H1 (cell line): Measurements from ENCODE around the gene MAP2K7. TPM values are rescaled to one million over a fixed set of nuclear protein-coding genes. Genes with fewer than 3 reads are reported as not detected.

Experiments used
- CTCF ChIA-PET: fragments of 300-600 bp; sonication (Branson Sonifier 250); formaldehyde crosslinking; loops from one replicate; lab custom pipeline; 2021; ENCODE audit not compliant: partially characterized antibody; lab: Charles Lee
- POLR2A ChIA-PET: fragments of 300-600 bp; sonication (Branson Sonifier 250); formaldehyde crosslinking; loops from one replicate; lab custom pipeline; 2021; ENCODE audit warnings: inconsistent platforms; ENCODE audit not compliant: partially characterized antibody; lab: Charles Lee
- DNase-seq, 2 experiments: peaks; one replicate each; pipeline versions ENCODE4 v3.0.0 to v3.0.0-alpha.2; 2010 to 2022; ENCODE audit warnings: low spot score in 2 of 2, low read depth in 1 of 2, mixed read lengths in 1 of 2
- FAIRE-seq: peaks from 2 replicates; lab custom pipeline; 2011; peaks lifted over from hg19 to GRCh38; lab: Jason Lieb, UNC
- H2AFZ ChIP-seq: 2 replicates; pipeline ENCODE4 v1.8.1; 2012; ENCODE audit warnings: low read length, inconsistent platforms
- H2AK5ac ChIP-seq: 2 replicates; pipeline ENCODE4 v1.6.1; 2013; ENCODE audit warnings: low read depth, low read length
- H2BK120ac ChIP-seq: replicated peaks from 2 replicates; pipeline ENCODE3; 2013; ENCODE audit warnings: low read depth, low read length, inconsistent platforms
- H2BK12ac ChIP-seq: 2 replicates; pipeline ENCODE4 v1.6.1; 2013; ENCODE audit warnings: low read depth, low read length
- H2BK15ac ChIP-seq: 2 replicates; pipeline ENCODE4 v1.6.1; 2013; ENCODE audit warnings: low read length
- H2BK20ac ChIP-seq: 2 replicates; pipeline ENCODE4 v1.6.1; 2013; ENCODE audit warnings: low read length
- H2BK5ac ChIP-seq: 2 replicates; pipeline ENCODE4 v1.6.1; 2013; ENCODE audit warnings: low read depth, low read length
- H3K14ac ChIP-seq: 2 replicates; pipeline ENCODE4 v1.6.1; 2013; ENCODE audit warnings: inconsistent platforms; ENCODE audit not compliant: insufficient read length
- H3K18ac ChIP-seq: 2 replicates; pipeline ENCODE4 v1.6.1; 2013; ENCODE audit warnings: low read length; ENCODE audit errors: extremely low read depth
- H3K23ac ChIP-seq: 2 replicates; pipeline ENCODE4 v1.6.1; 2013; ENCODE audit warnings: inconsistent platforms; ENCODE audit not compliant: insufficient read length
- H3K23me2 ChIP-seq: 2 replicates; pipeline ENCODE4 v1.6.1; 2013; ENCODE audit warnings: low read depth, low read length
- H3K27ac ChIP-seq: 2 replicates; pipeline ENCODE4 v1.6.1; 2011; ENCODE audit warnings: low read depth, low read length, inconsistent platforms
- H3K27me3 ChIP-seq, 4 experiments: replicated peaks in 1 of 4; 1 replicate in 1 of 4; 2 replicates in 3 of 4; pipeline versions ENCODE4 v1.6.1 to v1.8.1; 2011 to 2013; ENCODE audit warnings: low read length in 3 of 4, mild to moderate bottlenecking in 3 of 4, inconsistent platforms in 2 of 4, mixed read lengths in 2 of 4, moderate library complexity in 1 of 4; ENCODE audit not compliant: control insufficient read depth in 3 of 4, insufficient read depth in 3 of 4; ENCODE audit errors: extremely low read depth in 1 of 4
- H3K36me3 ChIP-seq, 4 experiments: 2 replicates each; pipeline versions ENCODE4 v1.6.1 to v1.8.1; 2011 to 2013; ENCODE audit warnings: mild to moderate bottlenecking in 4 of 4, low read length in 3 of 4, moderate library complexity in 2 of 4, control low read depth in 1 of 4, inconsistent platforms in 1 of 4; ENCODE audit not compliant: insufficient read depth in 4 of 4, control insufficient read depth in 2 of 4
- H3K4ac ChIP-seq: replicated peaks from 2 replicates; pipeline ENCODE3; 2013; ENCODE audit warnings: low read length, low read depth, mixed read lengths, inconsistent platforms; ENCODE audit not compliant: insufficient read length
- H3K4me1 ChIP-seq, 4 experiments: replicated peaks in 1 of 4; 1 replicate in 1 of 4; 2 replicates in 3 of 4; pipeline versions ENCODE4 v1.6.1 to v1.8.1; 2011 to 2013; ENCODE audit warnings: low read length in 3 of 4, inconsistent platforms in 2 of 4, mixed read lengths in 1 of 4; ENCODE audit not compliant: insufficient read depth in 4 of 4, control insufficient read depth in 3 of 4
- H3K4me2 ChIP-seq, 2 experiments: 2 replicates each; pipeline versions ENCODE4 v1.6.1 to v1.8.1; 2011 to 2013; ENCODE audit warnings: low read depth in 2 of 2, low read length in 2 of 2, control low read depth in 1 of 2, inconsistent platforms in 1 of 2, mild to moderate bottlenecking in 1 of 2; ENCODE audit not compliant: insufficient read depth in 1 of 2
- H3K4me3 ChIP-seq, 4 experiments: fragments of 200-600, 300-600 bp in 1 of 4; sonication (generic), shearing (Covaris generic), sonication (Bioruptor Twin) in 1 of 4; 2 replicates each; pipeline versions ENCODE4 v1.5.1 to v1.8.1; 2011 to 2016; ENCODE audit warnings: low read length in 4 of 4, low read depth in 3 of 4, control low read depth in 2 of 4, inconsistent platforms in 2 of 4, mild to moderate bottlenecking in 2 of 4, mixed read lengths in 1 of 4, moderate library complexity in 1 of 4; ENCODE audit not compliant: insufficient read depth in 2 of 4; ENCODE audit errors: extremely low read depth in 1 of 4
- H3K56ac ChIP-seq: replicated peaks from 2 replicates; pipeline ENCODE3; 2013; ENCODE audit warnings: low read depth, mild to moderate bottlenecking, mixed read lengths, low read length, inconsistent platforms; ENCODE audit not compliant: insufficient read length
- H3K79me1 ChIP-seq: 2 replicates; pipeline ENCODE4 v1.6.1; 2013; ENCODE audit warnings: low read depth, low read length, control low read depth
- H3K79me2 ChIP-seq, 2 experiments: 2 replicates each; pipeline versions ENCODE4 v1.6.1 to v1.8.1; 2012 to 2013; ENCODE audit warnings: low read length in 2 of 2, mild to moderate bottlenecking in 2 of 2, inconsistent platforms in 1 of 2; ENCODE audit not compliant: insufficient read depth in 2 of 2, control insufficient read depth in 1 of 2
- H3K9ac ChIP-seq, 4 experiments: replicated peaks in 1 of 4; 1 replicate in 1 of 4; 2 replicates in 3 of 4; pipeline versions ENCODE4 v1.6.1 to v1.8.1; 2011 to 2013; ENCODE audit warnings: low read depth in 3 of 4, low read length in 3 of 4, control low read depth in 2 of 4, mild to moderate bottlenecking in 2 of 4, moderate library complexity in 2 of 4, inconsistent platforms in 1 of 4; ENCODE audit errors: extremely low read depth in 1 of 4
- H3K9me3 ChIP-seq, 2 experiments: 2 replicates each; pipeline versions ENCODE4 v1.6.1 to v1.8.1; 2012 to 2013; ENCODE audit warnings: mild to moderate bottlenecking in 2 of 2, moderate library complexity in 2 of 2, control low read depth in 1 of 2, inconsistent platforms in 1 of 2, low read depth in 1 of 2, low read length in 1 of 2, mixed read lengths in 1 of 2; ENCODE audit not compliant: insufficient read depth in 2 of 2
- H4K20me1 ChIP-seq, 2 experiments: replicated peaks in 1 of 2; 2 replicates each; pipeline versions ENCODE3 to v1.8.1; 2011 to 2013; ENCODE audit warnings: inconsistent platforms in 2 of 2, low read length in 2 of 2, mild to moderate bottlenecking in 1 of 2; ENCODE audit not compliant: insufficient read depth in 2 of 2, control insufficient read depth in 1 of 2
- H4K5ac ChIP-seq: 2 replicates; pipeline ENCODE4 v1.6.1; 2013; ENCODE audit warnings: low read length, low read depth, mixed read lengths, inconsistent platforms; ENCODE audit not compliant: insufficient read length
- H4K8ac ChIP-seq: 2 replicates; pipeline ENCODE4 v1.8.0; 2013; ENCODE audit warnings: mild to moderate bottlenecking, moderate library complexity, low read length, inconsistent platforms; ENCODE audit not compliant: insufficient read depth; ENCODE audit errors: extremely low read depth
- H4K91ac ChIP-seq: replicated peaks from 2 replicates; pipeline ENCODE3; 2013; ENCODE audit warnings: low read length, mixed read lengths, inconsistent platforms; ENCODE audit not compliant: insufficient read length
- MAFK ChIP-seq: IDR thresholded peaks from 2 replicates; pipeline ENCODE4 v1.6.1; 2012; ENCODE audit warnings: low read depth, mild to moderate bottlenecking, improper control_type of control experiment, low read length
- NRF1 ChIP-seq: IDR thresholded peaks from 2 replicates; pipeline ENCODE4 v1.6.1; 2011; ENCODE audit warnings: mild to moderate bottlenecking, low read depth, low read length, improper control_type of control experiment
- WGBS, 2 experiments: shearing (Covaris generic) in 1 of 2; methylation state at CpG; one replicate each; pipeline versions ENCODE4 v1.1.6 to v1.1.7; 2013 to 2015; ENCODE audit warnings: low lambda C conversion rate in 2 of 2, mixed read lengths in 2 of 2, inconsistent platforms in 1 of 2, low coverage in 1 of 2, missing lambda C conversion rate in 1 of 2; ENCODE audit not compliant: insufficient replicate concordance in 2 of 2, insufficient coverage in 1 of 2, insufficient read length in 1 of 2; ENCODE audit errors: extremely low coverage in 1 of 2, missing lambda C conversion rate in 1 of 2; 5-methylcytosine and 5-hydroxymethylcytosine counted together
- polyA plus RNA-seq, 7 experiments: library from polyadenylated mRNA; depleted of rRNA in 3 of 7; stranded (reverse) in 5 of 7; unstranded in 2 of 7; fragments of >200 nt in 5 of 7; fragments of 200-250 nt in 2 of 7; gene quantifications; 1 replicate in 5 of 7; 2 replicates in 1 of 7; 4 replicates in 1 of 7; pipeline versions ENCODE4 v1.2.1 to v1.2.3, GENCODE V29; 2011 to 2013; ENCODE audit warnings: missing spikeins in 2 of 7, mixed read lengths in 2 of 7
- total RNA-seq: library from RNA; stranded (reverse); fragmentation: NEBNext Ultra II Directional; extraction: Animal tissue kit (Norgen Biotek cat#: 25700); gene quantifications from 2 replicates; pipeline ENCODE4 v1.2.1, GENCODE V29; 2021

Gene MAP2K7
- total and polyA plus RNA-seq, 2 of the 8 experiments (the other 6 are each of a cell fraction or from before 2014, with no cell fraction given), result 8.9 to 38.3 TPM

DNA sequence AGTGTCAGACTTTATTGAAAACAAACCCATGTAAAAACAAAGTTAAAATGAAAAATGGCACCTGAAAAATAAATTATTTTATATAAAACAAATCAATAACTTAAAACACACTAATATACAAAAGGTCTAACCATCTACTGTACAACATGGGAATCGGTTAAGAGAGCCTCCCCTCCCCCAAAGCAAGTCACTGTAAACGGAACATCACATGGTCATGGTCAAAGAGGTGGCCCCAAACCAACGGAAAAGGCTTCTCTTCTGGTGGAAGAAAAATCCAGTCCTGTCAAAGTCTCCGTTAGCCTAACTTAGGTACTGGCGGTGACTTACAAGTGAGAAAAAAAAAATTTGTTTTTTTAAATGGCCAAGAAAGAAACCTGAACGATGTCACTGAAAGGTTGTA is 55.5 kb downstream of the MAP2K7 start:
- Histone ChIP-seq H3K56ac (no peak overlapping the region), H2BK120ac (no peak overlapping the region), H3K23ac (no peak overlapping the region), H3K79me2 (no peaks in the 10 kb centered on the region), H3K27ac (no peak overlapping the region), H3K79me1 (no peaks in the 10 kb centered on the region; the same call in 1 of the 2 replicates), H3K27me3 (no peaks in the 10 kb centered on the region; a peak in 1 of 7 replicates), H3K4me1 (no peaks in the 10 kb centered on the region), H4K5ac (no peak overlapping the region), H2BK12ac (no peak overlapping the region), H3K23me2 (no peaks in the 10 kb centered on the region), H4K91ac (no peak overlapping the region), H3K9ac (no peak overlapping the region), H3K4ac (no peak overlapping the region), H4K20me1 (peaks cover 3 to 5% of the 10 kb centered on the region in 2 experiments), H3K4me2 (no peak overlapping the region), H2BK20ac (no peak overlapping the region), H2BK5ac (no peak overlapping the region), H3K36me3 (peaks cover 16 to 34% (median 26%) of the 10 kb centered on the region in 4 experiments), H2AK5ac (no peak overlapping the region), H4K8ac (no peak overlapping the region), H2BK15ac (no peak overlapping the region), H2AFZ (no peak overlapping the region), H3K14ac (no peak overlapping the region), H3K18ac (no peak overlapping the region), H3K9me3 (no peaks in the 10 kb centered on the region), H3K4me3 (no peak overlapping the region)
- FAIRE-seq (no peak), DNase-seq (no peak)
- ChIA-PET POLR2A (interaction anchor here (1.5 to 4.5 kb wide), 3 partner anchors 10 to 15 kb away, joined by 3 to 23 read pairs (median 8); partner anchors contain the start of gene TIMM44), CTCF (interaction anchor here (1.8 to 2.9 kb wide), 2 partner anchors 12 to 16 kb away, joined by 5 to 12 read pairs; partner anchors contain the start of gene TIMM44)
- TF ChIP-seq MAFK, result no peak
- no peak for TF ChIP-seq NRF1
- 92% methylated on average over 6 of the region's 6 CpGs; no CpG with 5 or more reads in 1 of the 2 experiments for WGBS, 2 experiments
